Brain pericyte (primary cell): Measurements from ENCODE around the gene IKBIP.
"Not testable (repeated sequence)": the region's sequence is repeated elsewhere in the genome, so short reads cannot be mapped to it uniquely, and the experiment has no call there.

Experiments used
- DNase-seq: peaks from one replicate; pipeline ENCODE4 v3.0.0-alpha.2; 2012; ENCODE audit warnings: low read depth, low spot score

Gene IKBIP

GRCh38 chr12:98576795-98577194 is 67.8 kb downstream of the IKBIP start:
- not testable (repeated sequence) for DNase-seq

- no peak for DNase-seq
These were observed 69.6 kb downstream of the IKBIP start for GRCh38 chr12:98575013-98575412.
